T-helper 17 cell (primary cell): ENCODE data around the gene GABBR2. TPM values are rescaled to one million over a fixed set of nuclear protein-coding genes. Genes with fewer than 3 reads are reported as not detected.

ENCODE experiments used
- ATAC-seq: fragments of 150-1000 bp; cut with Tn5 transposase; 2 replicates; pipeline ENCODE4 v1.10.0; 2021; ENCODE audit warnings: mild to moderate bottlenecking, moderate library complexity
- DNase-seq, 3 donors: peaks; one replicate each; pipeline versions ENCODE4 v3.0.0 to v3.0.0-alpha.2; 2020 to 2021
- H3K9me3 ChIP-seq: one replicate; pipeline ENCODE4 v1.7.0; 2013; ENCODE audit warnings: low read length, mild to moderate bottlenecking; ENCODE audit not compliant: control insufficient read depth, poor library complexity, severe bottlenecking
- H3K27ac Mint-ChIP-seq: one replicate; pipeline ENCODE4 v1.8.0; 2022; ENCODE audit warnings: mild to moderate bottlenecking, moderate library complexity, mixed read lengths
- H3K27me3 Mint-ChIP-seq: one replicate; pipeline ENCODE4 v1.8.0; 2022; ENCODE audit warnings: mixed read lengths
- H3K36me3 Mint-ChIP-seq: one replicate; pipeline ENCODE4 v1.8.0; 2022; ENCODE audit warnings: low read depth, mixed read lengths
- H3K4me1 Mint-ChIP-seq: one replicate; pipeline ENCODE4 v1.8.0; 2022; ENCODE audit warnings: mild to moderate bottlenecking, mixed read lengths
- H3K4me3 Mint-ChIP-seq: one replicate; pipeline ENCODE4 v1.8.0; 2022; ENCODE audit warnings: mild to moderate bottlenecking, moderate library complexity, mixed read lengths
- total RNA-seq, 4 donors: library from RNA in 2 of 4; stranded (reverse) in 2 of 4; gene quantifications; one replicate each; pipeline ENCODE4 v1.2.3 and lab custom pipeline; 2022 to 2026

The GABBR2 gene
- total RNA-seq, 2 donors from 2014 or later, result not detected

DNA sequence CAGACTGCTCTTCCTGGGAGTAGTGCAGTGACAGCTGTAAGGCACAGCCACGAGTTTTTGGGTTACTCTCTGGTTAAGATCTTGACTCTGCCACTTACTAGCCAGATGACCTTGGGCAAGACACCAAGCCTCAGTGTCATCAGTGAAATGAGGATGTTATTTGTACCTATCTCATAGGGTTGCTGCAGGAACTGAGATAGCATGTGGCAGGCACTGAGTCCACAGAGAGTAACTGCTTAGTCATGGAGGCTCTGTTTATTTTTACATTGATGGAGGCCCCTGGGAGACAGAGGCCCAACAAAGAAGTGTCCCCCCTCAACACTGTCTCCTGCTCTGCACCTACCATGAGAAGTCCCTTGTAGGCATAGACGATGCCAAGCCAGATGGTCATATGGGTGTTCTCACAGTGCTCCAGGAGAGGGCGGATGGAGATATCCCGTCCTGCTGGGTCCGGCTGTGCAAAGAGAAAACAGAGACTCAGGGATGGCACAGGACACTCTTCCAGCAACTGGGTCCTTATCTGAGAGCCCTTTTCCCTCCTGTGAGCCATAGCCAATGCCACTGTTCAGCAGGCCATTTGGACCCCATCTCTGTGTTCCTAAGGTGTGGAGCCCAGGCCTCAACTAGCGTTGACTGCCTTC, 397.9 kb downstream of the GABBR2 start:
- Mint-ChIP-seq H3K36me3 (peaks cover 2% of the 10 kb centered on the region), H3K4me1 (peaks cover 2% of the 10 kb centered on the region), H3K4me3 (no peak overlapping the region), H3K27ac (no peak overlapping the region), H3K27me3 (peaks cover 32% of the 10 kb centered on the region)
- no peak for DNase-seq
- no peak for ATAC-seq
- no peaks in the 10 kb centered on the region for H3K9me3 ChIP-seq

- Mint-ChIP-seq H3K27me3 (peaks cover 17% of the 10 kb centered on the region), H3K36me3 (no peaks in the 10 kb centered on the region), H3K4me1 (no peaks in the 10 kb centered on the region), H3K27ac (no peak overlapping the region), H3K4me3 (no peak overlapping the region)
- no peak for ATAC-seq
- DNase-seq, result no peak
- H3K9me3 ChIP-seq, result no peaks in the 10 kb centered on the region
These were observed 402.2 kb downstream of the GABBR2 start for GRCh38 chr9:98306384-98307145.

DNA sequence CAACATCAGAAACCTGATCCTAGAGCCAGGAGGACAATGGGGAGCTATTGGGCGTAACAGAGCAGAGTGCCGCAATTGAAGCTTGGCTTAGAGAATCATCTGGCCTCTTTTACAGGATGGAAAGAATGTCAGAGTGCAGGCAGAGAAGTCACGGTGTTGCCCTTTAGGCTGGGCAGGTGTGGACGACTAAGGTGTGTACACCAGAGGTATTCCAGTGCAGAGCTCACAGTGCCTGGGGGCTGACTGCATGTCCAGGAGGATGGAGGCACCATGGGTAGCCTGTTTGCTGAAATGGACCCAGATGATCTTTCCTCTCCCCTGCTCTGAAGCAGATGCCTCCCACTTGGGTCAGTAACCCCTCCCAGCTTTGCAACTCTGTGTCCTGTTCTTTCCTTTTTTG, 404.4 kb downstream of the GABBR2 start:
- Mint-ChIP-seq H3K4me3 (no peak overlapping the region), H3K27me3 (peaks cover 11% of the 10 kb centered on the region), H3K36me3 (no peaks in the 10 kb centered on the region), H3K4me1 (no peaks in the 10 kb centered on the region), H3K27ac (no peak overlapping the region)
- DNase-seq (no peak), ATAC-seq (no peak)
- no peaks in the 10 kb centered on the region for H3K9me3 ChIP-seq

- DNase-seq (no peak), ATAC-seq (no peak)
- Mint-ChIP-seq H3K27me3 (peaks cover 11% of the 10 kb centered on the region), H3K4me3 (no peak overlapping the region), H3K4me1 (no peaks in the 10 kb centered on the region), H3K27ac (no peak overlapping the region), H3K36me3 (no peaks in the 10 kb centered on the region)
- H3K9me3 ChIP-seq, result no peaks in the 10 kb centered on the region
These were observed 405.1 kb downstream of the GABBR2 start for GRCh38 chr9:98303633-98304125.

- H3K9me3 ChIP-seq, result no peaks in the 10 kb centered on the region
- no peaks in the 10 kb centered on the region for H3K36me3 Mint-ChIP-seq
- H3K27ac Mint-ChIP-seq, result no peak overlapping the region
- no peaks in the 10 kb centered on the region for H3K4me1 Mint-ChIP-seq
- H3K27me3 Mint-ChIP-seq, result peaks cover 9% of the 10 kb centered on the region
- ATAC-seq (no peak), DNase-seq (no peak)
- H3K4me3 Mint-ChIP-seq, result no peak overlapping the region
These were observed 405.6 kb downstream of the GABBR2 start for GRCh38 chr9:98302938-98303632.

GRCh38 chr9:98302150-98302549, 406.6 kb downstream of the GABBR2 start:
- Mint-ChIP-seq H3K27me3 (peaks cover 10% of the 10 kb centered on the region), H3K36me3 (no peaks in the 10 kb centered on the region), H3K27ac (no peak overlapping the region), H3K4me3 (no peak overlapping the region), H3K4me1 (no peaks in the 10 kb centered on the region)
- no peak for ATAC-seq
- H3K9me3 ChIP-seq, result no peaks in the 10 kb centered on the region
- no peak for DNase-seq

DNA sequence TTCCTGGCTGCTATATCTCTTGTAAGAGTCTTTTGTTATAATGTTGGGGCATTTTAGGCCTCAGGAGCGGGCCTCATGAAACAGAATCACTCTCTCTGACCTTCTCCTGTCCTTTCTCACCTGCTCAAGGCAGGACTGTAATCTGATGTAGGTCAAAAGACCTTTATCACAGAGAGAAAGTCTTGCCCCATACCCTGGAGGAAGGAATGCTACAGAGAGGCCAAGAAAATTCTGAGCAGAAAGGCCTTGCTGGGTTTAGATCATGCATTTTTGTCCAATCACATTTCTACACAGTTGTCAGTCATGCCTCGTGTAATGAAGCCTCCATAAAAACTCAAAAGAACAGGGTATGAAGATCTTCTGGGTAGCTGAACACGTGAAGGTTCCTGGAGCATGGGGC, 408.1 kb downstream of the GABBR2 start:
- Mint-ChIP-seq H3K36me3 (no peaks in the 10 kb centered on the region), H3K4me3 (no peak overlapping the region), H3K27ac (no peak overlapping the region), H3K4me1 (no peaks in the 10 kb centered on the region), H3K27me3 (peaks cover 10% of the 10 kb centered on the region)
- DNase-seq (no peak), ATAC-seq (no peak)
- no peaks in the 10 kb centered on the region for H3K9me3 ChIP-seq

- Mint-ChIP-seq H3K4me3 (no peak overlapping the region), H3K27me3 (peaks cover 28% of the 10 kb centered on the region), H3K27ac (no peak overlapping the region), H3K4me1 (no peaks in the 10 kb centered on the region), H3K36me3 (no peaks in the 10 kb centered on the region)
- DNase-seq (no peak), ATAC-seq (no peak)
- no peaks in the 10 kb centered on the region for H3K9me3 ChIP-seq
These were observed 410.3 kb downstream of the GABBR2 start for GRCh38 chr9:98298476-98298875.

- H3K4me3 Mint-ChIP-seq, result no peak overlapping the region
- no peaks in the 10 kb centered on the region for H3K9me3 ChIP-seq
- ATAC-seq (no peak), DNase-seq (no peak)
- peaks cover 44% of the 10 kb centered on the region for H3K27me3 Mint-ChIP-seq
- no peaks in the 10 kb centered on the region for H3K36me3 Mint-ChIP-seq
- no peaks in the 10 kb centered on the region for H3K4me1 Mint-ChIP-seq
- no peak overlapping the region for H3K27ac Mint-ChIP-seq
These were observed 412.9 kb downstream of the GABBR2 start for GRCh38 chr9:98295824-98296223.

DNA sequence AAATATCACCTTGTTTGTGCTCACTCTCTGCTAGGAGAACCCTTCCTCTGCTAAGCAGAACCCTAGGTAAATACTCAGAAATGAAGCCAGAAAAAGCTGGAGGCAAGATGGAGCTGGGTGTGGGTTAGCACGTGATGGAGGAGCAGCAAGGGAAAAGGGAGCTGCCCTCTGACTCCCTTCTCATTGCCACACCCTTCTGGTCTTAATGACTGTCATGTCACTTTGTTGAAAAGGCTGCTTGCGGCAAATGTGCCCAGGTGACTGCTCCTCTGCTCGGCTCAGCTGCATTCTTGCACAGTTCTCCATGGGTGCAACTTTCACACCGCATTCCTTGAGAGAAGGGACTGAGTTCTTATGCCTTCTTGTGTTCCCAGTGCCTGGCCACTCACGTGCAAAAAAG, 416.9 kb downstream of the GABBR2 start:
- H3K27me3 Mint-ChIP-seq, result peaks cover 38% of the 10 kb centered on the region
- H3K4me3 Mint-ChIP-seq, result no peak overlapping the region
- no peaks in the 10 kb centered on the region for H3K36me3 Mint-ChIP-seq
- DNase-seq, result no peak
- ATAC-seq, result no peak
- H3K9me3 ChIP-seq, result no peaks in the 10 kb centered on the region
- H3K27ac Mint-ChIP-seq, result no peak overlapping the region
- H3K4me1 Mint-ChIP-seq, result no peaks in the 10 kb centered on the region

DNA sequence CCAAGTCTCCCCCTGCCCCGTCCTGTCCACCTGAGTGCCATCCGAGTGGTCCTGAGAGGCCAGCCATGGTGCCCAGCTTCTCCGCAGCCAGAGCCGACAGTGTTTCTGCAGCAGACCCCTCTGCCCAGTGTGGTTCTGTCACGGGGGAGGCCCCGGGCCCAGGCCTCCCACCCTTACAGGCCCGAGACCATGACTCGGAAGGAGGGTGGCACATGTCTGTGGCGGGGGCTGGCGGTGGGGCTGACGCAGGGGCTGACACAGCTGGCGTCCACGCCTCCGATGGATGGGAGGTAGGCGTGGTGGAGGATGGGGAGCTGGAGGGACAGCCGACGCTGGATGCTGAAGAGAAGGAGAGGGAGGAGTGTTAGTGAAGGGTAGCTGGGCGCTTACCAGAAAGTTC, 418.3 kb downstream of the GABBR2 start:
- no peaks in the 10 kb centered on the region for H3K4me1 Mint-ChIP-seq
- no peaks in the 10 kb centered on the region for H3K36me3 Mint-ChIP-seq
- H3K9me3 ChIP-seq, result no peaks in the 10 kb centered on the region
- no peak overlapping the region for H3K27ac Mint-ChIP-seq
- peaks cover 47% of the 10 kb centered on the region for H3K27me3 Mint-ChIP-seq
- H3K4me3 Mint-ChIP-seq, result no peak overlapping the region
- DNase-seq, result no peak
- ATAC-seq, result no peak

DNA sequence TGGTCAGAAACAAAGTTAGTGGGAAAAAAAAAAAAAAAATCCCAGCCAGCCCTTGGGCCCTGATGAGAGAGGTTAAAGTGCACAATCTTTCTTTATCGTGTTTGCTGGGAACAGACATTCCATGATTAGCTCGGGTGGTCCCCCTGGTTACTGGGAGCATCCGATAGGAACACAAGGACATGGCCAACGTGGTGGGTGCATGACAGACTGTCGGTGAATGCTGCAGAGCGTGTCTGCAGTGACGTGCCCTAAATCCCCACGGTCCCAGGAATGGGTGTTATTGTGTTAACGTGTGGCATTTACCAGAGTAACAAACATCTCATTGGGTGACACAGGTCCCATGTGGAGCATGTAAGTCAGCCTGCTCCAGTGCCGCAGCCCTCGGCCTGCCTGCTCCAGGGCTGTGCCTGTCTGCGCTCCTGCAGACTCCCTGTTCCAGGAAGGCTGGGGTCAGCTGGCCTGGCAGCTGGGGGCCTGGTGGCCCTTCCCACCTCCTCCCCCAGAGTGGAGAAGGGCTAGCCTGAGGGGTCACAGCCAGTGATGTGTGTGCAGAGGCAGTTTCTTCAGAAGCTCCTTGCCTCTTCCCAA, 419.0 kb downstream of the GABBR2 start:
- peaks cover 41% of the 10 kb centered on the region for H3K27me3 Mint-ChIP-seq
- H3K4me1 Mint-ChIP-seq, result no peaks in the 10 kb centered on the region
- H3K36me3 Mint-ChIP-seq, result no peaks in the 10 kb centered on the region
- DNase-seq (no peak), ATAC-seq (no peak)
- H3K9me3 ChIP-seq, result no peaks in the 10 kb centered on the region
- H3K27ac Mint-ChIP-seq, result no peak overlapping the region
- H3K4me3 Mint-ChIP-seq, result no peak overlapping the region

- no peak overlapping the region for H3K27ac Mint-ChIP-seq
- ATAC-seq (no peak), DNase-seq (no peak)
- H3K27me3 Mint-ChIP-seq, result peaks cover 33% of the 10 kb centered on the region
- H3K4me3 Mint-ChIP-seq, result no peak overlapping the region
- H3K36me3 Mint-ChIP-seq, result no peaks in the 10 kb centered on the region
- no peaks in the 10 kb centered on the region for H3K4me1 Mint-ChIP-seq
- no peaks in the 10 kb centered on the region for H3K9me3 ChIP-seq
These were observed 419.9 kb downstream of the GABBR2 start for GRCh38 chr9:98288881-98289280.
